GM18505 (cell line): ENCODE data around the gene RNASE4.

Experiments
- ATAC-seq: cut with Tn5 transposase; IDR thresholded peaks from one replicate; pipeline ENCODE4 v1.9.1; 2021; ENCODE audit not compliant: unreplicated experiment
- POLR2A ChIP-seq: IDR thresholded peaks from 4 replicates; pipeline ENCODE4 v1.6.1; 2011; ENCODE audit warnings: borderline replicate concordance; ENCODE audit not compliant: insufficient read depth, insufficient read length; ENCODE audit errors: extremely low read depth

The RNASE4 gene

DNA sequence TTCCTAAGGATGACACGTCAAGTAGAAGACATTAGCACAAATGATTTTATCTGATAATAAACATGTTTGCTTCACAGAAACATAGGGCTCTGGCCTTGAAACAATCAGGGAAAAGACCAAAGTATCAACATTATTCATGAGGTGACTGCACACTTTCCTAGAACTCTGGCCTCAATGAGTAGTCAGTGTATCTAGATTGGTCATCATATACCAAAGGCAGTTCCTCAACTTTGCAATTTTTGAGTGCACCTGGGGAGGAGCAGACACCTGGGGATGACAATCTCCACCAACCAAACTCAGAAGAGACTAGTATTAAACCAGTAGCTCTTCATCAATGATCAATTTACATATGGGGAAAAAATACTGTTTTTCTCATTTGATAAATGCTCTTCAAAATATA lies 65.8 kb downstream of the RNASE4 start:
- no peak for ATAC-seq

More for the DNA sequence above, 65.8 kb downstream of the RNASE4 start:
- no peak for TF ChIP-seq POLR2A
